ENCODE measurements around the gene TEKT5.
"Not testable (repeated sequence)": the region's sequence is repeated elsewhere in the genome, so short reads cannot be mapped to it uniquely, and the experiment has no call there.

Gene TEKT5

GRCh38 chr16:10660950-10661635 is 33.6 kb downstream of the TEKT5 start:
- no peak for DNase-seq

GRCh38 chr16:10658943-10659342 is 35.8 kb downstream of the TEKT5 start:
- DNase-seq: no peak

DNA sequence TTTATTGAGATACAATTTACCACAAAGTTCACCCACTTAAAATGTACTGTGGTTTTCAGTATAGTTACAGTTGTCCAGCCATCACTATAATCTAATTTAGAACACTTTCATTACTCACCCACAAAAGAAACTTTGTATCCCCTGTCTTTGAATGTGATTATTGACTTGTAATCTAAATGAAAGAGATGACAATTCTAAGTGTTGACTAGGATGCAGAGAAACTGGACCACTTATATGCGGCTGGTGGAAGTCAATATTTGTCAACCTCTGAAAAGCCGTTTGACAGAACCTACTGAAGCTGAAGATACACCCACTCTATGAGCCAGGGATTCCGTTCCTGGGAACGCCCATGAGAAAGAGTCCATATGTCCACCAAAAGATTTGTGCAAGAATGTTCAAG is 36.8 kb downstream of the TEKT5 start:
- DNase-seq: no peak

- DNase-seq: no peak
Measured at GRCh38 chr16:10656618-10657017, 38.1 kb downstream of the TEKT5 start.

DNA sequence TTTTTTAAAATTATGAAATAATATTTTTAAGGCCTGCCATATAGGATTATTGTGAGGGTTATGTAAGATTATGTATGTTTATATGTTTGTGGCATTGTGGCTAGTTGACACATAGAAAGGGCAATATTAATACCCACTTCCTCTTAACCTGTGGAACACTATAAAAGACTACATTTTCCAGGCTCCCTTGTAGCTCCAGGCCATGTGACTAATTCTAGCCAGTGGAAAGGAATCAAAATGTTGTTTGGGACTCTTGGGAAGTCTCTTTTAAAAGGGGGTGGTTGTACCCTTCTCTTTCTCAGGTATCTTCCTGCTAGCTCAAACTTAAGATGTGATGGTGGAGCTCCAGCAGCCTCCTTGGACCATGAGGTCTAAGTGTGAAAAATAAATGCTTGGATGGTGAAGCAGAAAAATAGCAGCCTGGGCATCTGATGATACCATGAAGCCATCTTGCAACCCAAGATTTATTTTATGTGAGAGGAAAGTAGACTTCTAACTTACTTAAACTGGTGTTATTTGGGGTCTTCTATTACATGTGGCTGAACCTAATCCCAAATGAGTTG is 39.2 kb downstream of the TEKT5 start:
- DNase-seq: no peak

DNA sequence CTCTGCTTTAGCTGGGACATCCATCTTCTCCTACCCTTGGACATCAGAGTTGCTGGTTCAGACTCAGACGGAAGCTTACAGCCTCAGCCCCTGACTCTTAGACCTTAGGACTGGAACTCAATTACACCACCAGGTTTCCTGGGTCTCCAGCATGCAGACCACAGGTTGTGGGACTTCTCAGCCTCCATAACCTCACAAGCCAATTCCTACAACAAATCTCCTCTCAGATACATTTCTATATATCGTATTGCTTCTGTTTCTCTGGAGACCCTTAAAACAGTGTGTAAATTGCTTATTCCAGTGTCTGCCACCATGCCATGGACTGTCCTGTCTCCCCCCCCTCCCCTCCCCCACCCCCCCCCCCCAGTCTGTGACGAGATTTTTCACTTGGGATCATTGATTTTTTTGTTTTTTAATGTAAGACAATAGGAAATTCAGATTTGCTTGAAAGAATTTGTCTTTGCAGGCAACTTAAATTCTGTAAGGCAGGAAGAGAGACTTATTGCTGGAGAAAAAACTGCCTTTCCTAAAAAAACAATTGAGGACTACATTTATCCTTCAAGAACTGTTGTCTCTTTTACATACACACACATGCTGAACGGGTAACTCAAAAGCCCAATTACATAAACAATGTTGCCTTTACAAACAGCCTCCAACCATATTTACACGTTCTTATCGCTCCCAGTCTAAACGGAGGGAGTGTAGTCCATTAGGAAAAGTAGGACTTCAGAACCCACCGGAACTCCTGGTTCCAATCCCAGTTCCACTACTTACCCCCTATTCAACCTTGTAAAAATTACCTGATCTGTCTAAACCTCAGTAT is 39.9 kb downstream of the TEKT5 start:
- DNase-seq: no peak

DNA sequence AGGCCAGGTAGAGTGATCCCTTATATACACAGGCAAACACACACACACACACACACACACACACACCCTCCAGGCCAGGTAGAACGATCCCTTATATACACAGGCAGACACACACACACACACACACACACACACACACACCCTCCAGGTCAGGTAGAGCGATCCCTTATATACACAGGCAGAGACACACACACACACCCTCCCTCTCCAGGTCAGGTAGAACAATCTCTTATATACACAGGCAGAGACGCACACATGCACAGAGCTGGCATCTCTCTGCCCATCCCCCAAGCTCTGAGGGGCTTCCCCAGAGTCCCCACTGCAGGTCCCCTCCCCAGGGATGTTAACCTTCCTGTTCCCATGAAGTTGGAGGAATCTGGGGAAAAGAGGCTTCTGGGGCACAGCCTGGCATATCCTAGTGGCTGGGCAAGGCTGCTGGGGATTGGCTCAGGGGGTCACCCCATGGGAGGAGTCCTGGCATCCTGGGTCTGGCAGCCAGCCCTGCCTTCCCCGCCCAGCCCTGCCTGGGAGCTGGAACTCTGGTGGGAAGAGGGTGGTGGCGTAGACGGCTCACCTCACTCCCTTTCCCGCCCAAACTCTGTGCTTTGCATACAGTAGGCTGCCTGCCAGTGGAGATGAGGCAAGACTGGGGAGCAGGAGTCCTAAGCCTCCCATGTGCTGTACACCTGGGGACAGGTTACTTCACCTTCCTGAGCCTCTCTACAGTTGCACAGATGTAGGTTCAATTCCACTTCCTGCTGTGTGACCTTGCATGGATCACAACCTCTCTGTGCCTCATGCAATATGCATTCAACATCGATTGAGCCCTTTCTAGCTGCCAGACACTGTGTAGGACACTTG is 41.8 kb downstream of the TEKT5 start:
- peak in 11 of 56 donors; percentile 2 to 32 (median 9) for DNase-seq

- not testable (repeated sequence) for DNase-seq
Measured at GRCh38 chr16:10649098-10649497, 45.6 kb downstream of the TEKT5 start.

DNA sequence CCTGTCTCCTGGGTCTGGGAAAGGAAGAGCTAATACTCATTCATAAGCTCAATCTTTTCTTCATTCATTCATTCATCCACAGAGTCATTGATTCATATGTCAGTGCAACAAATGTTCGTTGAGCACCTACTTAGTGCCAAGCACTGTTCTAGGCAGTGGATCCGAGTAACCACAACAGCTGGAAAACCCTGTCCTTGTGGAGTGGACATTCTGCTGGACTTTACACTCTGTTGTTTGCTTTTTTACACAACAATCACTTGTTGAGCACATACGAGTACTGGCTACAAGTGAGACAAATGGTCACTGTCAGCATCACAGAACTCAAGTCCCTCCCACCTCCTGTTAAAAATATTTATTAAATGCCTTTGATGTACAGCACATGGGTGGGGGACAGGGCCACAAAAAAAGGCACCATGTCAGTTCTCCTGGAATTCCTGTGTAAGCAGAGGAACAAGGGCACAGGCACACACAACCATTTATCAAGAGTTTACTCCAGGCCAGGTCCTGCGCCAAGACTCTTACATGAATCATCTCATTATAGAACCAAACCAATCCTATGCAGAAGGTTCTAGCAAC is 46.9 kb downstream of the TEKT5 start:
- no peak for DNase-seq

- DNase-seq: no peak
Measured at GRCh38 chr16:10647264-10647720, 47.4 kb downstream of the TEKT5 start.

GRCh38 chr16:10646581-10647263 is 48.0 kb downstream of the TEKT5 start:
- no peak for DNase-seq

- no peak for DNase-seq
Measured at GRCh38 chr16:10646228-10646580, 48.5 kb downstream of the TEKT5 start.

- DNase-seq: no peak
Measured at GRCh38 chr16:10644092-10644491, 50.6 kb downstream of the TEKT5 start.

DNA sequence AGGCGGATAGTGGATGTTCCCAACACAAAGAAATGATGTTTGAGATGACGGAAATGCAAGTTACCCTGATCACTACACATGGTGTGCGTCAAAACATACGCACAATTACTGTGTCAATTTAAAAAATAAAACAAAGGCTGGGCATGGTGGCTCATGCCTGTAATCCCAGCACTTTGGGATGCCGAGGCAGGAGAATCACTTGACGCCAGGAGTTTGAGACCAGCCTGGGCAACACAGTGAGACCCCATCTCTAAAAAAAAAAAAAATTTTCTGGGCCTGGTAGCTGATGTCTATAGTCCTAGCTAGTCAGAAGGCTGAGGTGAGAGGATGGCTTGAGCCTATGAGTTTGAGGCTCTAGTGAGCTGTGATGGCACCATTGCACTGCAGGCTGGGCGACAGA is 51.8 kb downstream of the TEKT5 start:
- DNase-seq: no peak

DNA sequence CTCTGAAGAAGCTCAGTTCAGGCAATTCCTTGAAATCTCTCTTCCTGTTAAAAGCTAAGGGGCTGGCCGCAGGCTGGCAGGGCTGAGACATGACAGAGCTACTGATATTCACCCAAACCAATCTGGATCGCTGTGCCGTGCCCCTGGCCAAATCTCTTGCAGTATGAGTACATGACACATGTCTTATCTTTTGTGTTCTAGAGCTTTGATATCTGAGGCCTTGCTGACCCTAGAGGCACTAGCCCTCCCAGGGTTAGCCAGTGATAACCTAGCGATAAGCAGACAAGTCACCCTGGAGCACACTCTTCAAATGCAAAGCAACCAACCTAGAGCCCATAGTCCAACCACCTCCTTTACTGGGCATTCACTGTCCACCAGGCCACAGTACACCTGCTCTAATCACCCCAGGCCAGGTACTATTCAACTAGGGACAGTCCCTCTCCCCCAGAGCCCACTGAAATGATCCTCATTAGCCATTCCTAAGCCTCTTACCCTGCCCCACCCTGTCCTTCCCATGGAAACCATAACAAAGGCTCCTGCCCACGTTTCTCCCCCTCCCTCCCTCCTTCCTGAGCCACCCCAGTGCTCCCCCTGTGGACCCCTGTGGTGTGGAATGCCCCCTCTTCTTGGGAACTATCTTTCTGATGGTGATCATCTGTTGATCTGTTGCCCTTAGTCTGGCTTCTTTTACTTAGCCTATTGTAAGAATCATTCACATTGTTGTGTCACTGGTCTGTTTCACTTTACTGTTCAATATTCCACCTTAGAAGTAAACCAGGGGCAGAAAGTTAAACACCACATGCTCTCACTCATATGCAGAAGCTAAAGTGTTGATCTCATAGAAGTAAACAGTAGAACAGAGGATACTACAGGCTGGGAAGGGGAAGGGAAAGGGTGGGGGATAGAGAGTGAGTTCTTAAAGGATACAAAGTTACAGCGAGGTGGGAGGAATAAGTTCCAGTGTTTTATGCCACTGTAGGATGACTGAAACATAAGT is 52.5 kb downstream of the TEKT5 start:
- DNase-seq: no peak

DNA sequence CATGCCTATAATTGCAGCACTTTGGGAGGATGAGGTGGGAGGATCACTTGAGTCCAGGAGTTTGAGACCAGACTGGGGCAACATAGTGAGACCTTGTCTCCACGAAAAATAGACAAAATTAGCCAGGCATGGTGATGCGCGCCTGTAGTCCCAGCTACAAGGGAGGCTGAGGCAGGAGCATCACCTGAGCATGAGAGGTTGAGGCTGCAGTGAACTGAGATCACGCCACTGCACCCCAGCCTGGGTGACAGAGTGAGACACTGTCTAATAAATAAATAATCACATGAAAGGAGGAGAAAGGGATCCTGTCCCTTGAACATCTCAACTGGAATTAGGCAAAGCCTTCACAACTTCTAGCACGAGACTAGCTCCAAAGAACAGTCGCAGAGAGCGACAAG is 53.2 kb downstream of the TEKT5 start:
- DNase-seq: no peak

DNA sequence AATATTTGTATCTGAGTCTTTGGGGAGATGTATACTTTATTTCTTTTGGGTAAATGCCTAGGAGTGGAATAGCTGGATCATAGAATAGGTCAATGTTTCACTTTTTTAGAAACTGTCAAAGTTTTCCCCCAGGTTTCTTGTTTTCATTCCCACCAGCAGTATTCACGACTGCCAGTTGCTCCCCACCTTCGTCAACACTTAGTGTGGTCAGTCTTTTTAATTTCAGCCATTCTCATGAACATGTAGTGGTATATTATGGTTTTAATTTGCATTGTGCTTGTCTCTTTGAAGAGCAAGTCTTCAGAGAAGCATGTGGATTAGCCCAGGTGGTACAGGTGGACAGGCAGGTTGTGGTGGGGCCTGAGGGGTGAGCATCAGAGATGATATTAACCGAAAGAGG is 53.8 kb downstream of the TEKT5 start:
- DNase-seq: no peak

DNA sequence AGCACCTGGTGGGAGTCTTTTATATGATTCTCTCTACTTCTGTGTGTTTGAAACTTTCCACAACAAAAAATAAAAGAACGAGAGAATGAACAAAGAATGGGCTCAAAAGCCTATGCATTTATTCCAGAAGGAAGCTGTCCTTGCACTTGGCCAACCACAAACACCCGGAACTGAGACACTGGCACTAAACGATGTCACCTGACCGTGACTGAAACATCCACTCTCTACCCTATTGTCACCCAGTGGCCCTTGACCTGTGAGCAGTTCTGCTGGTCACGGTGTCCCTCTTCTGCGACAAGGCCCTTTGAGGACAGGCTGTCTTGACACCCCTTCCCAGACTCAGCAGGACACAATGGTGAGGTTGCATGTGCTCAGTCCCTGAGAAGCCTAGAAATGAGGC is 56.6 kb downstream of the TEKT5 start:
- DNase-seq: no peak

- no peak for DNase-seq
Measured at GRCh38 chr16:10637337-10638037, 57.2 kb downstream of the TEKT5 start.
